Kidney (tissue), 14 donors: ENCODE results near the gene HIRA. TPM values are rescaled to one million over a fixed set of nuclear protein-coding genes. Genes with fewer than 3 reads are reported as not detected.
A peak's percentile ranks its signal among the peaks of the same experiment; 100 is the strongest.

Experiments
- DNase-seq, 5 donors: peaks; one replicate each; pipeline ENCODE4 v3.0.0-alpha.2; 2013 to 2020
- FAIRE-seq: peaks from 2 replicates; lab custom pipeline; 2012; peaks lifted over from hg19 to GRCh38; lab: Jason Lieb, UNC
- H3K27ac ChIP-seq, 2 donors: one replicate each; pipeline ENCODE4 v1.7.0; 2013; ENCODE audit warnings: low read depth in 2 of 2, low read length in 2 of 2, inconsistent platforms in 1 of 2
- H3K27me3 ChIP-seq: one replicate; pipeline ENCODE4 v1.7.1; 2013; ENCODE audit warnings: low read length, inconsistent platforms; ENCODE audit not compliant: control insufficient read depth, insufficient read depth
- H3K36me3 ChIP-seq, 3 donors: one replicate each; pipeline versions ENCODE4 v1.7.0 to v1.7.1; 2013; ENCODE audit warnings: low read length in 3 of 3, control low read depth in 1 of 3, inconsistent platforms in 1 of 3; ENCODE audit not compliant: insufficient read depth in 3 of 3, control insufficient read depth in 2 of 3
- H3K4me1 ChIP-seq, 3 donors: one replicate each; pipeline versions ENCODE4 v1.7.0 to v1.7.1; 2013; ENCODE audit warnings: low read length in 3 of 3, inconsistent platforms in 1 of 3, low read depth in 1 of 3; ENCODE audit not compliant: control insufficient read depth in 2 of 3, insufficient read depth in 2 of 3
- H3K4me3 ChIP-seq, 3 donors: one replicate each; pipeline versions ENCODE4 v1.7.0 to v1.8.1; 2013; ENCODE audit warnings: low read length in 3 of 3, control low read depth in 1 of 3, inconsistent platforms in 1 of 3
- H3K9ac ChIP-seq, 3 donors: one replicate each; pipeline versions ENCODE4 v1.7.0 to v1.7.1; 2013; ENCODE audit warnings: low read length in 3 of 3, control low read depth in 1 of 3, inconsistent platforms in 1 of 3
- H3K9me3 ChIP-seq, 3 donors: one replicate each; pipeline versions ENCODE4 v1.7.0 to v1.7.1; 2013; ENCODE audit warnings: low read length in 3 of 3, control low read depth in 1 of 3, inconsistent platforms in 1 of 3; ENCODE audit not compliant: control insufficient read depth in 2 of 3, insufficient read depth in 1 of 3
- CTCF ChIP-seq: IDR thresholded peaks from 3 replicates; pipeline ENCODE4 v1.5.1; 2012; ENCODE audit warnings: mild to moderate bottlenecking, moderate library complexity, borderline replicate concordance; ENCODE audit not compliant: insufficient read depth; ENCODE audit errors: extremely low read depth
- intact Hi-C: fragments of 100-400 bp; cut with DNase I; formaldehyde crosslinking; loops from one replicate; pipeline ENCODE4 v1.11.1; 2022
- polyA plus RNA-seq: library from polyadenylated mRNA; stranded (reverse); fragments of 350-450 nt; fragmentation: Illumina TruSeq; extraction: RNeasy Lipid Tissue Mini Kit (QIAGEN cat#74804); gene quantifications from one replicate; pipeline ENCODE4 v1.2.3, GENCODE V29; 2014; ENCODE audit warnings: low read depth, low replicate concordance; ENCODE audit not compliant: insufficient read depth
- total RNA-seq: library from RNA; stranded (reverse); fragmentation: NEBNext Ultra II Directional; extraction: Animal tissue kit (Norgen Biotek cat#: 25700); gene quantifications from one replicate; pipeline ENCODE4 v1.2.1, GENCODE V29; 2021
- donor health status: control.
- donor health status: control.
- donor health status: control.
- donor health status: control.
- donor health status: control.
- donor health status: DM: yes; HTN: yes; CAD: no.
- donor health status: Normal renal cell carcinoma (clear cell type).

Gene HIRA
- total and polyA plus RNA-seq, 2 donors from 2014 or later = 18.5 to 26.8 TPM

GRCh38 chr22:19406846-19407245 lies 24.7 kb downstream of the HIRA start:
- DNase-seq (no peak), FAIRE-seq (no peak)
- no peak overlapping the region for H3K9ac ChIP-seq
- peaks cover 0 to 52% (median 27%) of the 10 kb centered on the region in 3 donors for H3K36me3 ChIP-seq
- H3K4me1 ChIP-seq = peaks cover 0 to 8% (median 4%) of the 10 kb centered on the region in 3 donors
- H3K27me3 ChIP-seq = no peaks in the 10 kb centered on the region
- no peak for TF ChIP-seq CTCF
- intact Hi-C loops = no loop called here
- no peak overlapping the region for H3K4me3 ChIP-seq
- no peaks in the 10 kb centered on the region for H3K9me3 ChIP-seq
- H3K27ac ChIP-seq = no peak overlapping the region

GRCh38 chr22:19406281-19406811 lies 25.2 kb downstream of the HIRA start:
- Histone ChIP-seq H3K4me3 (no peak overlapping the region), H3K4me1 (peaks cover 0 to 3% (median under 1%) of the 10 kb centered on the region in 3 donors), H3K9me3 (no peaks in the 10 kb centered on the region), H3K27ac (no peak overlapping the region), H3K27me3 (no peaks in the 10 kb centered on the region), H3K36me3 (peaks cover 0 to 57% (median 27%) of the 10 kb centered on the region in 3 donors), H3K9ac (no peak overlapping the region)
- no peak for TF ChIP-seq CTCF
- intact Hi-C loops = no loop called here
- no peak for DNase-seq
- no peak for FAIRE-seq

GRCh38 chr22:19405652-19406051 lies 25.9 kb downstream of the HIRA start:
- Histone ChIP-seq H3K9me3 (no peaks in the 10 kb centered on the region), H3K27ac (no peak overlapping the region), H3K4me3 (no peak overlapping the region), H3K27me3 (no peaks in the 10 kb centered on the region), H3K9ac (no peak overlapping the region), H3K4me1 (no peaks in the 10 kb centered on the region), H3K36me3 (peaks cover 0 to 64% (median 27%) of the 10 kb centered on the region in 3 donors)
- no peak for FAIRE-seq
- peak in 1 of 5 donors; percentile 31 for DNase-seq
- TF ChIP-seq CTCF = no peak
- intact Hi-C loops = no loop called here

GRCh38 chr22:19405133-19405532 lies 26.4 kb downstream of the HIRA start:
- no peak overlapping the region for H3K4me3 ChIP-seq
- H3K27me3 ChIP-seq = no peaks in the 10 kb centered on the region
- intact Hi-C loops = no loop called here
- no peak for DNase-seq
- H3K36me3 ChIP-seq = peaks cover 0 to 65% (median 27%) of the 10 kb centered on the region in 3 donors
- H3K9me3 ChIP-seq = no peaks in the 10 kb centered on the region
- FAIRE-seq = no peak
- no peaks in the 10 kb centered on the region for H3K4me1 ChIP-seq
- no peak overlapping the region for H3K27ac ChIP-seq
- H3K9ac ChIP-seq = no peak overlapping the region
- no peak for TF ChIP-seq CTCF
